ENCODE results near the gene CRHR2.

The CRHR2 gene

DNA sequence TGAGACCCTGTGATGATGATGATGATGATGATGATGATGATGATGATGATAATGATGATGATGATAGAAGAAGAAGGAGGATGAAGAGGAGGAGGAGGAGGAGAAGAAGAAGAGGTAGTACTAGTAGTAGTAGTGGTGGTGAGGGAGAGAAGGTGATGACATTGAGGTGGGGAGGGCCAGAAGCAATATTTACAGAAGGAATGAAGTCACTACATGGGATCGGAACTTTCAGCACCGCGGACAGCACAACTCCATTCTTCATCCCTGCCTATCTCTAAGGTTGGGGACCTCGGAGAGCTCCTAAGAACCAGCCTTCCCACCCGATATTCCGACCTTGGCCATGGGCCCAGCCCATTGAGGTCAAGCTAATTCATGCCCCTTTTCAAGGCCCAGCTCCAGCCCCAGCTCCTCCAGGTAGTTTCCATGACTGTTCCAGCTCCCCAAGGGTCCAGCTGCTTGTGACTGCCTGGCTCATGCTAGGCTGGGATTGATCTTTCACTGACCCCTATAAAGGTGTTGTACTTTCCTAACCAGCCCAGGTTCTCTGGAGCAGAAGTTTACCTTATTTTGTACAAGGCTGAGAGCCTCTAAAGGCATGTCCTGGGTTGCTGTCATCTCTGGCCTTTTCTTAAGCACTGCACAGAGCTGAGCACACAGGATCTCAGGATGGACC lies 10.3 kb downstream of the CRHR2 start:
- peaks cover 25% of the 10 kb centered on the region for H3K27me3 ChIP-seq
- H3K27ac ChIP-seq, result no peak overlapping the region
- H3K36me3 ChIP-seq, result no peaks in the 10 kb centered on the region
- no peak overlapping the region for H3K4me3 ChIP-seq (ENCODE audit: low read depth in 1 of 2, low read length in 1 of 2)
- TF ChIP-seq CTCF (IDR thresholded peaks at IDR 0.05), result no peak
- H3K9me3 ChIP-seq, result no peaks in the 10 kb centered on the region
- no peaks in the 10 kb centered on the region for H3K4me1 ChIP-seq (ENCODE audit: control insufficient read depth in 1 of 2, insufficient read depth in 1 of 2, low read depth in 1 of 2, low read length in 1 of 2)

GRCh38 chr7:30668102-30668501 lies 14.2 kb downstream of the CRHR2 start:
- Histone ChIP-seq H3K36me3 (no peaks in the 10 kb centered on the region), H3K4me3 (ENCODE audit: low read depth in 1 of 2, low read length in 1 of 2) (no peak overlapping the region), H3K4me1 (ENCODE audit: control insufficient read depth in 1 of 2, insufficient read depth in 1 of 2, low read depth in 1 of 2, low read length in 1 of 2) (no peaks in the 10 kb centered on the region), H3K27me3 (peaks cover 16% of the 10 kb centered on the region), H3K27ac (no peak overlapping the region), H3K9me3 (no peaks in the 10 kb centered on the region)
- no peak for TF ChIP-seq CTCF (IDR thresholded peaks at IDR 0.05)

- H3K4me3 ChIP-seq (ENCODE audit: low read depth in 1 of 2, low read length in 1 of 2), result no peak overlapping the region
- TF ChIP-seq CTCF (IDR thresholded peaks at IDR 0.05), result no peak
- H3K9me3 ChIP-seq, result no peaks in the 10 kb centered on the region
These were observed 15.1 kb downstream of the CRHR2 start for GRCh38 chr7:30667172-30667571.

GRCh38 chr7:30665449-30665848 lies 16.8 kb downstream of the CRHR2 start:
- H3K4me1 ChIP-seq (ENCODE audit: control insufficient read depth in 1 of 2, insufficient read depth in 1 of 2, low read depth in 1 of 2, low read length in 1 of 2), result no peaks in the 10 kb centered on the region
- H3K36me3 ChIP-seq, result no peaks in the 10 kb centered on the region
- no peak overlapping the region for H3K4me3 ChIP-seq (ENCODE audit: low read depth in 1 of 2, low read length in 1 of 2)
- no peak for TF ChIP-seq CTCF (IDR thresholded peaks at IDR 0.05)
- H3K27me3 ChIP-seq, result peaks cover 8% of the 10 kb centered on the region
- no peaks in the 10 kb centered on the region for H3K9me3 ChIP-seq
- H3K27ac ChIP-seq, result no peak overlapping the region

More at GRCh38 chr7:30667172-30667571, 15.1 kb downstream of the CRHR2 start:
- H3K36me3 ChIP-seq, result no peaks in the 10 kb centered on the region
- no peak overlapping the region for H3K27ac ChIP-seq
- H3K27me3 ChIP-seq, result peaks cover 11% of the 10 kb centered on the region
- no peaks in the 10 kb centered on the region for H3K4me1 ChIP-seq (ENCODE audit: control insufficient read depth in 1 of 2, insufficient read depth in 1 of 2, low read depth in 1 of 2, low read length in 1 of 2)

- Histone ChIP-seq H3K27me3 (peaks cover 8% of the 10 kb centered on the region), H3K27ac (no peak overlapping the region), H3K4me3 (ENCODE audit: low read depth in 1 of 2, low read length in 1 of 2) (no peak overlapping the region), H3K9me3 (no peaks in the 10 kb centered on the region), H3K36me3 (no peaks in the 10 kb centered on the region), H3K4me1 (ENCODE audit: control insufficient read depth in 1 of 2, insufficient read depth in 1 of 2, low read depth in 1 of 2, low read length in 1 of 2) (no peaks in the 10 kb centered on the region)
- TF ChIP-seq CTCF (IDR thresholded peaks at IDR 0.05), result no peak
These were observed 17.2 kb downstream of the CRHR2 start for GRCh38 chr7:30665043-30665442.

Data from neutrophil (primary cell).